ENCODE measurements around the gene PHKA2.
"Not testable (repeated sequence)": the region's sequence is repeated elsewhere in the genome, so short reads cannot be mapped to it uniquely, and the experiment has no call there.

Gene PHKA2

GRCh38 chrX:18855919-18856644 lies 127.8 kb downstream of the PHKA2 start:
- no peak for DNase-seq

- not testable (repeated sequence) for DNase-seq
Measured at GRCh38 chrX:18847901-18848300, 136.0 kb downstream of the PHKA2 start.
